8988T (cell line): ENCODE measurements around the gene GDPD3.

Experiments
- DNase-seq: peaks from one replicate; pipeline ENCODE4 v3.0.0; 2011

Gene GDPD3

GRCh38 chr16:30094541-30095165 lies 18.7 kb downstream of the GDPD3 start:
- DNase-seq, result no peak

- DNase-seq, result peak; percentile 92
Observed at GRCh38 chr16:30092373-30093010, 20.8 kb downstream of the GDPD3 start.

- peak; percentile 87 for DNase-seq
Observed at GRCh38 chr16:30091474-30092372, 21.6 kb downstream of the GDPD3 start, which contains the start of gene TBX6. TBX6 (minus strand) TSS chr16:30091924; CDS start chr16:30091193, 731 bp downstream.

GRCh38 chr16:30090610-30091331 lies 22.6 kb downstream of the GDPD3 start:
- DNase-seq, result no peak

GRCh38 chr16:30088832-30089624 lies 24.3 kb downstream of the GDPD3 start:
- DNase-seq, result no peak

- DNase-seq, result no peak
Observed at GRCh38 chr16:30088237-30088831, 25.0 kb downstream of the GDPD3 start.

- no peak for DNase-seq
Observed at GRCh38 chr16:30087181-30087898, 26.0 kb downstream of the GDPD3 start.

- DNase-seq, result no peak
Observed at GRCh38 chr16:30086291-30087140, 26.8 kb downstream of the GDPD3 start.

GRCh38 chr16:30085820-30086219 lies 27.5 kb downstream of the GDPD3 start:
- DNase-seq, result no peak

GRCh38 chr16:30085247-30085646 lies 28.1 kb downstream of the GDPD3 start:
- no peak for DNase-seq

GRCh38 chr16:30084816-30085159 lies 28.5 kb downstream of the GDPD3 start:
- no peak for DNase-seq

GRCh38 chr16:30084096-30084815 lies 29.1 kb downstream of the GDPD3 start:
- no peak for DNase-seq

- no peak for DNase-seq
Observed at GRCh38 chr16:30083216-30084055, 29.9 kb downstream of the GDPD3 start.

- DNase-seq, result no peak
Observed at GRCh38 chr16:30082545-30083090, 30.7 kb downstream of the GDPD3 start.

GRCh38 chr16:30079480-30079879 lies 33.9 kb downstream of the GDPD3 start:
- DNase-seq, result no peak

GRCh38 chr16:30078744-30079143 lies 34.6 kb downstream of the GDPD3 start:
- no peak for DNase-seq

GRCh38 chr16:30077656-30078055 lies 35.7 kb downstream of the GDPD3 start:
- no peak for DNase-seq

- DNase-seq, result no peak
Observed at GRCh38 chr16:30076276-30076791, 37.0 kb downstream of the GDPD3 start.
